GM23248 (cell line): ENCODE data around the gene PDE3B. TPM values are rescaled to one million over a fixed set of nuclear protein-coding genes. Genes with fewer than 3 reads are reported as not detected.
A peak's percentile ranks its signal among the peaks of the same experiment; 100 is the strongest.

Experiments used
- DNase-seq: peaks from one replicate; pipeline ENCODE4 v3.0.0-alpha.2; 2015
- H2AFZ ChIP-seq: fragments of 200-600 bp; sonication (generic); 2 replicates; pipeline ENCODE4 v1.6.1; 2016; ENCODE audit warnings: antibody characterized with exemption
- H3F3A ChIP-seq: fragments of 200-600 bp; sonication (generic); 2 replicates; pipeline ENCODE4 v1.6.1; 2016; ENCODE audit warnings: mild to moderate bottlenecking, antibody characterized with exemption, mixed run types; ENCODE audit not compliant: insufficient read depth
- H3K27ac ChIP-seq: fragments of 200-600 bp; sonication (generic); 2 replicates; pipeline ENCODE4 v1.5.1; 2016; ENCODE audit warnings: mild to moderate bottlenecking
- H3K27me3 ChIP-seq: fragments of 200-600 bp; sonication (generic); replicated peaks from 2 replicates; pipeline ENCODE4 v1.6.1; 2016; ENCODE audit warnings: mild to moderate bottlenecking; ENCODE audit not compliant: insufficient read depth
- H3K36me3 ChIP-seq: fragments of 200-600 bp; sonication (generic); 2 replicates; pipeline ENCODE4 v1.6.1; 2016; ENCODE audit warnings: low read depth, mild to moderate bottlenecking
- H3K4me1 ChIP-seq: fragments of 200-600 bp; sonication (generic); 2 replicates; pipeline ENCODE4 v1.6.1; 2016; ENCODE audit warnings: mild to moderate bottlenecking; ENCODE audit not compliant: insufficient read depth
- H3K4me2 ChIP-seq: fragments of 200-600 bp; sonication (generic); one replicate; pipeline ENCODE4 v1.6.1; 2016; ENCODE audit warnings: mild to moderate bottlenecking; ENCODE audit not compliant: unreplicated experiment
- H3K4me3 ChIP-seq: fragments of 200-600 bp; sonication (generic); 2 replicates; pipeline ENCODE4 v1.5.1; 2016; ENCODE audit warnings: mild to moderate bottlenecking
- H3K79me2 ChIP-seq: fragments of 200-600 bp; sonication (generic); 2 replicates; pipeline ENCODE4 v1.6.1; 2016; ENCODE audit warnings: mild to moderate bottlenecking; ENCODE audit not compliant: insufficient read depth
- H3K9ac ChIP-seq: fragments of 200-600 bp; sonication (generic); 2 replicates; pipeline ENCODE4 v1.6.1; 2016; ENCODE audit warnings: mild to moderate bottlenecking
- H3K9me2 ChIP-seq: fragments of 200-600 bp; sonication (generic); 2 replicates; pipeline ENCODE4 v1.6.1; 2016; ENCODE audit warnings: mixed run types, mild to moderate bottlenecking, moderate library complexity; ENCODE audit not compliant: insufficient read depth
- H3K9me3 ChIP-seq: fragments of 200-600 bp; sonication (generic); one replicate; pipeline ENCODE4 v1.6.1; 2017; ENCODE audit warnings: low read depth
- H4K20me1 ChIP-seq: fragments of 200-600 bp; sonication (generic); 2 replicates; pipeline ENCODE4 v1.6.0; 2016; ENCODE audit not compliant: insufficient read depth
- EZH2 ChIP-seq: fragments of 200-600 bp; sonication (generic); IDR thresholded peaks from 2 replicates; pipeline ENCODE4 v1.6.1; 2018; ENCODE audit warnings: antibody characterized with exemption, mild to moderate bottlenecking; ENCODE audit not compliant: insufficient read depth, poor library complexity, severe bottlenecking
- EZH2phosphoT487 ChIP-seq: fragments of 200-600 bp; sonication (generic); IDR thresholded peaks from 2 replicates; pipeline ENCODE4 v1.6.1; 2018; ENCODE audit warnings: antibody characterized with exemption, moderate library complexity, mild to moderate bottlenecking, low read depth; ENCODE audit not compliant: insufficient read depth
- WGBS, 2 experiments: methylation state at CpG; one replicate each; pipeline ENCODE4 v1.1.6; 2015 to 2017; ENCODE audit warnings: low lambda C conversion rate in 2 of 2, low coverage in 1 of 2; ENCODE audit errors: missing lambda C conversion rate in 2 of 2; 5-methylcytosine and 5-hydroxymethylcytosine counted together
- in situ Hi-C: fragments of 300-500 bp; cut with MboI; formaldehyde crosslinking; loops from 2 replicates; pipeline ENCODE4 v1.15.0; 2020
- polyA plus RNA-seq: library from polyadenylated mRNA; unstranded; fragments of >200 nt; fragmentation: Nextera tagmentation; extraction: Ambion mirVana; gene quantifications from 2 replicates; pipeline ENCODE4 v1.2.1, GENCODE V29; 2016
- total RNA-seq: library from RNA; depleted of rRNA; stranded (reverse); fragments of >200 nt; shearing (Covaris generic); gene quantifications from 2 replicates; pipeline ENCODE4 v1.2.3, GENCODE V29; 2014

Gene PDE3B
- total and polyA plus RNA-seq, 2 experiments from 2014 or later, result not detected

DNA sequence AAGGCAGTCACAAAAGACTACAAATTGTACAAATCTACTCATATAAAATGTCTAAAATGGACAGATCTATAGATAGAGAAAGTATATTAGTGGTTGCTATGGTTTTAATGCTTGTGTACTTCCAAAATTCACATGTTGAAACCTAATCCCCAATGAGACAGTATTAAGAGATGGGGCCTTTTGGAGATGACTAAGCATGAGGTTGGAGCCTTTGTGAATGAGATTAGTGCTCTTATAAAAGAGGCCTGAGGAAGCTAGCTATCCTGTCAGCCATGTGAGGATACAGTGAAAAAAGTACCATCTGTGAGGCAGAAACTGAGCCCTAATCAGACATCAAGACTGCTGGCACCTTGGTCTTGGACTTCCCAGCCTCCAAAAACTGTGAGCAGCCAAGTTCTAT lies 165.9 kb downstream of the PDE3B start:
- Histone ChIP-seq H3F3A (no peaks in the 10 kb centered on the region), H3K4me3 (no peak overlapping the region), H3K9ac (no peak overlapping the region), H3K9me2 (no peaks in the 10 kb centered on the region), H3K36me3 (no peaks in the 10 kb centered on the region), H3K27ac (no peak overlapping the region), H3K79me2 (no peaks in the 10 kb centered on the region), H3K4me1 (no peaks in the 10 kb centered on the region), H3K27me3 (no peaks in the 10 kb centered on the region), H2AFZ (no peak overlapping the region), H4K20me1 (no peaks in the 10 kb centered on the region), H3K9me3 (no peaks in the 10 kb centered on the region), H3K4me2 (no peak overlapping the region)
- DNase-seq, result peak; percentile 1
- in situ Hi-C loops, result no loop called here
- TF ChIP-seq EZH2phosphoT487 (no peak), EZH2 (no peak)

DNA sequence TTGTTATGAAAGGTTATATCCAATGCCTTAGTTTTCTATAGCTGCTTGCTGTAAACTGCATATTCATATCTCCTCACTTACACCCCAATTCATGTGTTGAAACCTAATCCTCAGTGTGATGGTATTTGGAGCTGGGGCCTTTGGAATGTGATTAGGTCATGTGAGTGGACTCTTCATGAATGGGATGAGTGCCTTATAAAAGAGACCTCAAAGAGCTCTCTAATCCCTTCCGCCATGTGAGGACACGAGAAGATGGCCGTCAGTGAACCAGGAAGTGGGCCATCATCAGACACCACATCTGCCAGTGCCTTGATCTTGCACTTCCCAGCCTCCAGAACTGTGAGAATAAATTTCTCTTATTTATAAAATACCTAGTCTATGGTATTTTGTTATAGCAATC lies 169.2 kb downstream of the PDE3B start:
- Histone ChIP-seq H3K9me2 (no peaks in the 10 kb centered on the region), H3K9me3 (no peaks in the 10 kb centered on the region), H3K36me3 (no peaks in the 10 kb centered on the region), H3K4me1 (no peaks in the 10 kb centered on the region), H3K4me3 (no peak overlapping the region), H3K4me2 (no peak overlapping the region), H3K9ac (no peak overlapping the region), H3K27me3 (no peaks in the 10 kb centered on the region), H2AFZ (no peak overlapping the region), H3K79me2 (no peaks in the 10 kb centered on the region), H4K20me1 (no peaks in the 10 kb centered on the region), H3K27ac (no peak overlapping the region), H3F3A (no peaks in the 10 kb centered on the region)
- no peak for DNase-seq
- in situ Hi-C loops, result no loop called here
- TF ChIP-seq EZH2phosphoT487 (no peak), EZH2 (no peak)
- WGBS, 2 experiments, result 72 to 80% methylated on average over 3 of the region's 3 CpGs

DNA sequence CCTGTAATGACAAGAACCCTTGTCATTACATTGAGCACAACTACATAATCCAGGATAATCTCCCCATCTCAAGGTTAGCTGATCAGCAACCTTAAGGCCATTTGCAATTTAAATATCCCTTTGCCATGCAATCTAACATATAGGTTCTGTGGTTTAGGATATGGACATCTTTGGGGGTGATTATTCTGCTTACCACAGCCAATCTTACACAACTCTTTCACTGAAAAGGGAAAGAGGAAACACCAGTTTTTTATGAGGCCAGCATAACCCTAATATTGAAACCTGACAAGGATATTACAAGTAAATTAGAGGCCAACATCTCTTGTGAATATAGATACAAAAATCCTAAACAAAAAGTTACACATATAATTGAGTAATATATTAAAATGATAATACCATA lies 169.9 kb downstream of the PDE3B start:
- Histone ChIP-seq H3K27ac (no peak overlapping the region), H4K20me1 (no peaks in the 10 kb centered on the region), H3K9me2 (no peaks in the 10 kb centered on the region), H2AFZ (no peak overlapping the region), H3K4me3 (no peak overlapping the region), H3K4me2 (no peak overlapping the region), H3K4me1 (no peaks in the 10 kb centered on the region), H3K9ac (no peak overlapping the region), H3K79me2 (no peaks in the 10 kb centered on the region), H3F3A (no peaks in the 10 kb centered on the region), H3K36me3 (no peaks in the 10 kb centered on the region), H3K27me3 (no peaks in the 10 kb centered on the region), H3K9me3 (no peaks in the 10 kb centered on the region)
- TF ChIP-seq EZH2phosphoT487 (no peak), EZH2 (no peak)
- no peak for DNase-seq
- in situ Hi-C loops, result no loop called here

DNA sequence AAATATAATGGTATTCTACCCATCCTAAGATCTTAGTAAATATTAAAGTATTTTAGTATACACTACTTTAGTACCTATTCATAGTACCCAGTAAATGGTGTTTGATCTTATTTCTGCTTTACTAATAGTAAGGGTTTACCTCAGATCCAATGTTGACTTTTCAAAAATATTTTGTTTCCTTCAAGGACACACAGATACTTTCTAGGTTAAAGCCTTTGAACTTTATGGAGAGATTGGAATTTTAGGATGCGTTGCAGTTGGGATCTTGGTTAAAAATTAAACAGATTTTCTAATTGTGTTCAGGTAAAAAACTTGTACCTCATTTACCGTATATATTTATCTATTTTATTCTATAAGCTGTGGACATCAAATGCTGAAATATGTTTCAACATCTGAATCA lies 175.2 kb downstream of the PDE3B start:
- no peaks in the 10 kb centered on the region for H3K79me2 ChIP-seq
- H2AFZ ChIP-seq, result no peak overlapping the region
- H3K9me2 ChIP-seq, result no peaks in the 10 kb centered on the region
- 69% methylated on average over 2 of the region's 2 CpGs for WGBS, 2 experiments
- no peaks in the 10 kb centered on the region for H4K20me1 ChIP-seq
- in situ Hi-C loops, result no loop called here
- TF ChIP-seq EZH2phosphoT487 (no peak), EZH2 (no peak)
- DNase-seq, result no peak
- no peak overlapping the region for H3K4me2 ChIP-seq
- no peaks in the 10 kb centered on the region for H3K36me3 ChIP-seq
- no peaks in the 10 kb centered on the region for H3K4me1 ChIP-seq
- H3K27me3 ChIP-seq, result no peaks in the 10 kb centered on the region
- H3K9ac ChIP-seq, result no peak overlapping the region
- no peaks in the 10 kb centered on the region for H3K9me3 ChIP-seq
- no peak overlapping the region for H3K27ac ChIP-seq
- H3F3A ChIP-seq, result no peaks in the 10 kb centered on the region
- no peak overlapping the region for H3K4me3 ChIP-seq

DNA sequence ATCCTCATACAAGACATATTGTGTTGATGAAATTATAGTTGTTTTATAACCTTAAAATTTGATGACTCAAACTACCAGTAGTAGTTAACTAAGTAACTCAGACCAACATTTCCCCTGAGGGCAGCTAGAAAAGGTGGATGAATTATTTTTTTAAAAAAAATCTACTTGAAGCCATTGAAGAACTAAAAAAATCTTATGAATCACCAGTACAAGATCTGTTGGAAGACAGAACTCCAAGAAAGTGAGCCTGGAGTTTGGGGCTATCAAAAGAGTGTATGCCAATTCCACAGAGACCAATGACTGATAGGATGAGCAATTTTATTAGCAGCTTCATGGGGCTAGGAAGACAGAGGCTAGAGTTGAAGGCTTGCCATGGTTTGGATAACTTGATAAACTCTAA lies 176.0 kb downstream of the PDE3B start:
- no peak overlapping the region for H3K9ac ChIP-seq
- H3K27me3 ChIP-seq, result no peaks in the 10 kb centered on the region
- H4K20me1 ChIP-seq, result no peaks in the 10 kb centered on the region
- no peaks in the 10 kb centered on the region for H3F3A ChIP-seq
- no peak overlapping the region for H3K4me3 ChIP-seq
- no peaks in the 10 kb centered on the region for H3K36me3 ChIP-seq
- no peak overlapping the region for H3K27ac ChIP-seq
- no peak overlapping the region for H3K4me2 ChIP-seq
- H3K79me2 ChIP-seq, result no peaks in the 10 kb centered on the region
- in situ Hi-C loops, result no loop called here
- H3K9me2 ChIP-seq, result no peaks in the 10 kb centered on the region
- H2AFZ ChIP-seq, result no peak overlapping the region
- no peaks in the 10 kb centered on the region for H3K9me3 ChIP-seq
- no peak for DNase-seq
- TF ChIP-seq EZH2, result no peak
- TF ChIP-seq EZH2phosphoT487, result no peak
- H3K4me1 ChIP-seq, result no peaks in the 10 kb centered on the region
